ENCODE measurements around the gene PEMT.

DNA sequence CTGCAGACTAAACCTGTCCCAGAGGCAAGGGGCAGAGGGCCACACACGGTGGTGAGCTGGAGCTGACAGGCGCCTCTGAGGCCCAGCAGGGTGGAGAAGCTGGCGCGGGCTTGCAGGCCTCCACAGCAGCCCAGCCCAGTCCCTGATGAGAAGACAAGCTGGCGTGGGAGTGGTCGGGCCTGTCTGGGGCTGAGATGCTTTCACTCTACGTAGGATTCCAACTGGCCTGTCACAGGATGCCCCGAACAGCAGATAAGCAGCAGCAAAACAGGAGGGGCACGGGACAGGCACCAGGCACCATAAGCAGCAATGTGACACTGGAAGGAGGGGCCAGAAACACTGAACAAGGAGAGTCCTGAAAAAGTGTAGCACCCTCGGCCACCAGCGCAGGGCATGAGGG is 40.1 kb downstream of the PEMT start:
- TF ChIP-seq POLR2A (IDR thresholded peaks at IDR 0.05; ENCODE audit: control extremely low read depth in 1 of 2, low read depth in 2 of 2, low read length in 2 of 2) (no peak), ZNF274 (IDR thresholded peaks at IDR 0.05; ENCODE audit: borderline replicate concordance, extremely low read depth, low read length) (no peak), BRCA1 (IDR thresholded peaks at IDR 0.05; ENCODE audit: low read depth, low read length) (no peak), HDAC2 (IDR thresholded peaks at IDR 0.05; ENCODE audit: borderline replicate concordance in 1 of 2, low read depth in 2 of 2, low read length in 2 of 2) (no peak), EP300 (IDR thresholded peaks at IDR 0.05; ENCODE audit: borderline replicate concordance in 1 of 2, low read depth in 2 of 2, low read length in 2 of 2) (no peak), CHD2 (IDR thresholded peaks at IDR 0.05; ENCODE audit: low read length) (no peak), SUZ12 (IDR thresholded peaks at IDR 0.05; ENCODE audit: low read length) (no peak)
- TF ChIP-seq, protein P1, sequence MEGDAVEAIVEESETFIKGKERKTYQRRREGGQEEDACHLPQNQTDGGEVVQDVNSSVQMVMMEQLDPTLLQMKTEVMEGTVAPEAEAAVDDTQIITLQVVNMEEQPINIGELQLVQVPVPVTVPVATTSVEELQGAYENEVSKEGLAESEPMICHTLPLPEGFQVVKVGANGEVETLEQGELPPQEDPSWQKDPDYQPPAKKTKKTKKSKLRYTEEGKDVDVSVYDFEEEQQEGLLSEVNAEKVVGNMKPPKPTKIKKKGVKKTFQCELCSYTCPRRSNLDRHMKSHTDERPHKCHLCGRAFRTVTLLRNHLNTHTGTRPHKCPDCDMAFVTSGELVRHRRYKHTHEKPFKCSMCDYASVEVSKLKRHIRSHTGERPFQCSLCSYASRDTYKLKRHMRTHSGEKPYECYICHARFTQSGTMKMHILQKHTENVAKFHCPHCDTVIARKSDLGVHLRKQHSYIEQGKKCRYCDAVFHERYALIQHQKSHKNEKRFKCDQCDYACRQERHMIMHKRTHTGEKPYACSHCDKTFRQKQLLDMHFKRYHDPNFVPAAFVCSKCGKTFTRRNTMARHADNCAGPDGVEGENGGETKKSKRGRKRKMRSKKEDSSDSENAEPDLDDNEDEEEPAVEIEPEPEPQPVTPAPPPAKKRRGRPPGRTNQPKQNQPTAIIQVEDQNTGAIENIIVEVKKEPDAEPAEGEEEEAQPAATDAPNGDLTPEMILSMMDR (IDR thresholded peaks at IDR 0.05; ENCODE audit: control extremely low read depth in 1 of 3, insufficient read depth in 1 of 3, low read depth in 1 of 3, low read length in 3 of 3): no peak
- TF ChIP-seq, protein P2, sequence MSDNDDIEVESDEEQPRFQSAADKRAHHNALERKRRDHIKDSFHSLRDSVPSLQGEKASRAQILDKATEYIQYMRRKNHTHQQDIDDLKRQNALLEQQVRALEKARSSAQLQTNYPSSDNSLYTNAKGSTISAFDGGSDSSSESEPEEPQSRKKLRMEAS (IDR thresholded peaks at IDR 0.05): no peak

Measured in H1 (cell line).